Inflammatory macrophage treated with lipopolysaccharide for 4 hours (primary cell): ENCODE measurements around the gene GMEB2.
"Not testable (repeated sequence)": the region's sequence is repeated elsewhere in the genome, so short reads cannot be mapped to it uniquely, and the experiment has no call there.

Experiments used
- DNase-seq: peaks from one replicate; pipeline ENCODE4 v3.0.0-alpha.2; 2020

GMEB2 gene

DNA sequence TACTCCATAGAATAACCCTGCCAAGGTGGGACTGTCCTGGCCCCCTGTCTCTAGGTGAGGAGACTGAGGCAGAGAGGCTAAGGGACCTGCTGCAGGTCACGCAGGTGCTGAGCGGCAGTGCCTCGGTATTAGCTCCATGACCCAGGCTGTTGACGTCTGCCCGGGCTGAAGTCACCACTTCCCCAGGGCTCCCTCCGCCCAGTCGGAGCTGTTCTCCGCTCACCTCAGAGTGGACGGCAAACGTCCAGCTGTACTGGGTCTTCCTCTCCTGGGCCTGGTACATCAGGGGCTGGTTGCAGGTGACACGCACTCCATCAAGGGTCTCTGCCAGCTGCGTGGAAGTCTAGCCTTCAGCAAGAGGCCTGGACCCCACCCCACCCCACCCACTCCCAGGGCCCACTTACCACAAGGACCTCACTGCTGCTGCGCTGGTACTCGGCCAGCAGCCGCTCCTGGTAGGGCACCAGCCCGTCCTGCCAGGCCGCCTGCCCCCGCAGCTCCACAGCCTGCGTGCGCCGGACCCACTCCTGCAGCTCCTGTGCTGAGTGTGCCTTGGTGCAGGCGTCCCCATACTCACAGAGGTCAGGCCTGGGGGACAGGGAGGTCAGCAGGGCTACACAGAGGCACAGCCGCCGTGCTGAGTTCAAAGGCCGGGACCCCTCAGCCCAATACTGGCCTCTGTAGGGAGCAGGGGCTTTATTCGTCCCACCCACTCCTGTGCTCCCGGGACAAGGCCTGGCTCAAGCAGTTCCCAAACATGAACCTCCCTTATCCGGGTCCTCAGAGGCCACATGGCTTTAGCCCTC, 56.4 kb downstream of the GMEB2 start:
- DNase-seq = no peak

DNA sequence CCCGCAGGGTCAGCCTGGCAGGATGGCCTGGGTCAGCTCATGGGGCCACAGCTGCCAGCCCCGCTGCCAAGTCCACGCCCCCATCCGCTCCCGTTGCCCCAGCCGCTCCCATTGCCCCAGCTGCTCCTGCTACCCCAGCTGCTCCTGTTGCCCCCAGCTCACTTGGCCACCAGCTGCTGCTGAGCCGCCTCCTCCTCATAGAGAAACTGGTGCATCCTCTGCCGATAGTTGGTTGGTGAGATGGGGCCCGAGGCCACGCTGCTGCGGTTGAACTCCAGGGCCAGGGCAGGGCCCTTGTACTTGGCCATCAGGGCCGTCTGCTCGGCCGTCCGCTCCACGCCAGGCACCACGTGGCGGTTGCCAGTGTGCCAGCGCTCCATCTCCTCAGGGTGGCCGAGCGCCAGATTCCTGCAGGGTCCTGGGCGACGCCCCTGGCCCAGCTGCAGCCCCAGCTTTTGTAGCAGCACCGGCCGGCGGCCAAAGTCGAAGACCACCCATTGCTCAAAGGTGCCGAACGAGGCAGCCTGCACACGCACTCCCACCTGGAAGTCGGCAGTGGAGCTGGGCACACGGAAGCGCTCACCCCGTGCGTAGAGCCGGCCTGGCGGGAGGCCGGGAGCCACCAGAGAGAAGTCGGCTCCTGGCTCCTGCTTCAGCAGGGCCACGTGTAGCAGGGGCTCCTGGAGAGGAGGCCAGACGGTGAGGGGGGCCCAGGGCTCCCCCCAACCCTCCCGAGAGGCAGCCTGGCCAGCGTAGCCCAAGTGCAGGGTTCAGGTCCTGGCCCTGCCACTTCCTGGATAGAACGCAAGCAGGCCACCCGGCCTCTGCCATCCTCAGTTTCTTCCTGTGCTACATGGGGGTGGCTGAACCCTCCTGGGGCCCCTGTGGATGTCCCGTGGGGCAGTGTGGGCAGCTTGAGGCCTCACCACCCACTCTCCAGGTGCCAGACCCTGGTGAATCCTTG, 57.6 kb downstream of the GMEB2 start:
- no peak for DNase-seq

DNA sequence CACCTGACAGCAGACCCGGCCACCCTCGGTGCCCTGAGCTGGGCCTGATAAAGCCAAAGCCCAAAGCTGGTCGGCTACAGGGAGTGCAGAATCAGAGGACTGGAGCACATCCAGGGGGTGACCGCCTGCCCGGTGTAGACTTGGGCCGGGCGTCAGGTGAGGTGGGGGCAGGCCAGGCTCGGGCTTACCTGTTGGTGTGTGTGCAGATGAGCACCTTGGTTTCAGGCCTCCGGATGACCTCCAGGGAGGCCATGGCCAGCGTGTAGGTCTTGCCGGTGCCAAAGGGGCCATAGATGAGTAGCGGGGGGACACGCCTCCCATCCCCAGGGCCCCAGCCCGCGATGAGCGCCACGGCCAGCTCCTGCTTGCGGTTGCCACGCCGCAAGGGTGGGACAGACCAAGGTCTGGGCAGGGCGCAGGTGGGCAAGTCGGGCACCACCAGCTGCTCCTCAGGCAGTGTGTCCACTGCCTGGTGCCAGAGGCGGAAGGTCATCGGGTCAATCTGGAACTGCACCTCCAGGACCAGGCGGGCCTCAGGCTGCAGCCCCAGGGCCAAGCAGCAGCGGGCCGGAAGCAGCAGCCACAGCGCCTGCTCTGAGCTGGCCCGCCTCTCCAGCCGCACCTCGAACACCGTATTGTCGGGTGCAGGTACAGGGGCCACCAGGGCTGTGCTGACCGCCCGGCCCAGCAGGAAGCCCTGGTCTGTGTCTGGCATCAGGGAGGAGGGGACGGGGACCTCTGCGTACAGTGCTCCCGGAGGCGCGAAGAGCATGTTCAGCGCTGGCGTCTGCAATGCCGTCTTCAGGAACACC, 58.5 kb downstream of the GMEB2 start:
- DNase-seq = no peak

DNA sequence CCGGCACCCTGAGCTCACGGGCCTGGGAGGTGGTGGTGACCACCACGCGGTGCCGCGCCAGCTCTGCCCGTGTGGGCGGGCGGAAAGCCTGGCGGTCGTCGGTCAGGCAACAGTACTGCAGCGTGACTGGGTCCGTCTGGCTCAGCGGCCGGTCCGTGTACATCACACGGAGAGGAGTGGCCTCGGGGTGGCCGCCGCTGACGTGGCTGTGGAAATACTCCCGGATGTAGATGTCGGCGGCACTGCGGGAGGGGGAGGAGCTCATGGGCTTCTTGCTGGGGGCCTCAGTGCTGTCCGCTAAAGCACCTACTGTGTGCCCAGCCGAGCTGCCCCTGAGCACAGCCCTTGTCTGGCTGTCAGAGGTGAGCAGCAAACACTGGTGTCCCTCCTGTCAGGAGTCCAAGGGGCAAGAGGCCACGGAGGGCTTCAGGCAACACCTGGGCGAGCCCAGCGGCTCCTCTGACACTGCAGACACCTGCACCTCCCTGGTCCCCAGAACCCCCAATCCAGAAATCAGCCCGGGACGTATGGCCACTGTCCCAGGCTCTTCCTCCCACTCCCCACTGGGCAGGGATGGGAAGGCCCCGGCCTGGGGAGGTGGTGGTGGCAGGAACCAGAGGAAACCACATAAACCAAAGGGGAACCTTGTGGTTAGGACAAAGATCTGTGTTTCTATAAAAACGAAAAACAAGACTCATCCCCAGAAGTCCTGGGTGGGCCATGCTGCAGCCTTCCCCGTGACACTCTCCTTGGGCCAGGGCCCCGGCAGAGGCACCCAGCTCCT, 59.3 kb downstream of the GMEB2 start:
- DNase-seq = peak; percentile 89

DNA sequence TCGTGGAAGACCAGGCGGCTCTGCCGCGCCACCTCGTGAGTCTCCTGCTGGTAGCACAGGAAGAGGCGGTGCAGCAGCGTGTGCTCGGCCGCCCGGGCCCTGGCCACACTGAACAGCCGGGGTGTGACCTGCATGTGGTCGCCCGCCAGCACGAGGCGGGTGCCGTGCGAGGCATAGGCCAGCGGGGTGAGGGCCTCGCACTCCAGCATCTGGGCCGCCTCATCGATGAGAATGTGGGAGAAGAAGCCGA, 59.8 kb downstream of the GMEB2 start:
- DNase-seq = no peak

DNA sequence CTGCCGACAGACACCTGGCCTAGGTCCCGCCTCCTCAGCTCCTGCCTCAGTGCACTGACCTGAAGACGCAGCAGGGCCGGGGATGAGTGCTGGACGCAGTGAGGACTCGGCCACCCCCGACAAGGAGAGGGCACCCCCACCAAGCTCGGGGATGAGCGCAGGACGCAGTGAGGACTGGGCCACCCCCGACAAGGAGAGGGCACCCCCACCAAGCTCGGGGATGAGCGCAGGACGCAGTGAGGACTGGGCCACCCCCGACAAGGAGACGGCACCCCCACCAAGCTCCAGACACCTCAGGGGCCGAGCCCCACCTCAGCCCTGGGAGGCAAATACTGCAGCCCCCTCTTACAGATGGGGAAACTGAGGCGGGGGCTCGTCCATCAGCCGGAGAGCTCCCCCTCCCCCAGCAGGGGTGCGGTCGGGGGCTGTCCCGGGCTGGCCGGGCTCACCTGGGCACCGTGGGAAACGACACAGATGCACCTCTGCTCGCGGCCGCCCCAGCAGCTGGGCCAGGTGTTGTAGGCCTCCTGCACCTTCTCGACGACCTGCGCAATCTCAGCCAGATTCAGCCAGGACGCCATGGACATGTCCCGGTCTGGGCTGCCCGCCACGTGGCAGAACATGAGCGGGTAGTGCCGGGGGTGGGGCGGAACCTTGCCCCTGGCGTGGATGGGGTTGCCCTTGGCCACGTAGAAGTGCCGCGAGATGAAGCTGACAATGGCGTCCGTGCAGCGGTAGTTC, 60.3 kb downstream of the GMEB2 start:
- DNase-seq = no peak

DNA sequence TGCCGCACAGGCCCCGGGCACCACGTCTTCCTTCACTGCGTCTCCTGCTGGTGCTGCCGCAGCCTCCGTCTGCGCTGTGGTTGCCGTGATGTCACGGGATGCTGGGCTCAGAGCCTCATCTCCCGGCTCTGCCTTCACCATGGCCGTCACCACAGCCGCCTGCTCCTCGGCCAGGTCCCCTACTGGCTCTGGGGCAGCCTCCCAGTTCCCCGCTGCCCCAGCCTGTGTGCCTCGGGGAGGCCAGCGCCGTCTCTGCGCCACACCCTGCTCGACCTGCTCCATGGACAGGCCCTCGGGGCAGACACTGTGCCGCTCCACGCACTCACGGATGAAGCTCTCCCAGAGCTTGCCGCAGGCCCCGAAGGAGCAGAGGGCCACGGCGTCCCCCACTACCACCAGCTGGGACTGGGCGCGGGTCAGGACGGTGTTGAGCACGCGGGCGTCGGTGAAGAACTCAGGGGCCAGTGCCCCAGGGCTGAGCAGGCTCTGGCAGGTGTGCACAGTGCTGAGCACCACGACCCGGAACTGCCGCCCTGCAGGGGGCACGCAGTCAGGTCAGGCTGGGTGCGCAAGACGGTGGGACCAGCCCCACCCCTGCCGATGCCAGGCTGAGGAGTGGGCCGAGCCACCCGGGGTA, 61.1 kb downstream of the GMEB2 start:
- DNase-seq = no peak

DNA sequence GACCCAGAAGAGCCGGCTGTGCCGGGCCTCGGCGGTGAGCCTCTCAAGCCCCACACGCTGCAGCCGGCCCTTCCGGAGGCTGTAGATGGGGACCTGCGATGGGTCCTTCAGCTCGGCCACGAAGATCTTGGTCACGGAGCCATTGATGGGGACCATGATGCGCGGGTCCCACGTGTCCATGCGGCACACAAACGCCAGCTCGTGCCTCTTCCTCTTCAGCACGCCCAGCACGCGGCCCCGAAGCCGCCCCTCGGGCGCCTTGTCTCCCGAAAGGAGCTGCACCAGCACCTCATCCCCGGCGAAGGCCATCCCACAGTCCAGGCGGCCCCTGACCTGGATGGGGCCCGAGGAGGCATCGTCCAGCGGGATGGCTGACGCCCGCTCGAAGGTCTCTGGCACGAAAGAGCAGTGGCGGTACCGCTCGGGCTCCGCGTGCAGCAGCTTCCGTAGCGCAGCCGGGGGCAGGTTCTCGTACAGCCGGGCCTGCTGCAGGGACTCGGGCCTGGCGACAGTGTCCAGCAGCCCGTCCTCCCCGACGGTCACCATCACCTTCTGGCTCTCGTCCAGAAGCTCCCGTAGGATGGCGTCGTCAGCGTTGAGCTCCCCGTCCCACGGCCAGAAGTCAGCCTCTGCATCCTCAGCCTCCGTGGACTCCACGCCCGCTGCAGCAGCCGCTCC, 61.7 kb downstream of the GMEB2 start:
- DNase-seq = no peak

DNA sequence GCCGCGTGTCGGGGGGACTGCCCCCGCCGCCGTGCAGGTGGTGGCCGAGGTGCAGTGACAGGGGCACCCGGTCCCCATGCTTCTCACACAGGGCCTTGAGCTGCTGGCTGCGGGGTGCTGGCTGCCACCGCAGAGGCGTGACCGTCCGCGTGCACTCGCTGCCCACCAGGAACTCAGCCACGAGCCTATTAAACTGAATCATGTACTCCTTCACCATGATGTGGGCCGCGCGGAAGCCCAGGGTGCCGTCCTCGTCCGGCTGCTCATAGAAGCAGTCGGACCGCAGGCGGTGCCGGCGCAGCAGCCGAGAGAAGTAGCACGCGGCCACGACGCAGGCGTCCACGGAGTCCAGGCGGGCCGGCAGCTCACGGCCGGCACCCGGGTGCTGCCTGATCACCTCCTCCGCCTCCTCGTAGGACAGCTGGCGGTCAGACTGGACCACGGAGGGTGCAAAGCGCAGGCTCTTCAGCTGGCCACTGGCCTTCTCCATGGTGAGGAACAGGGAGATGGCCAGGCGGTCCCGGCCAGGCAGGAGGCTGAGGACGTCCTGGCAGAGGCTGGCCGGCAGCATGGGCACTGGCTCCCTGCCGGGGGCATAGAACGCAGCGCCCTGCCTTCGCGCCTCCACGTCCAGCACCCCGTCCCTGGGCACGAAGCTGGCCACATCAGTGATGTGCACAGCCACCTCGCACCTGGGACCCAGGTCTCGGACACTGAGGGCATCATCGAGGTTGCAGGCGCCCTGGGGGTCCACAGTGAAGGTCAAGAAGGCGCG, 62.7 kb downstream of the GMEB2 start:
- DNase-seq = no peak

DNA sequence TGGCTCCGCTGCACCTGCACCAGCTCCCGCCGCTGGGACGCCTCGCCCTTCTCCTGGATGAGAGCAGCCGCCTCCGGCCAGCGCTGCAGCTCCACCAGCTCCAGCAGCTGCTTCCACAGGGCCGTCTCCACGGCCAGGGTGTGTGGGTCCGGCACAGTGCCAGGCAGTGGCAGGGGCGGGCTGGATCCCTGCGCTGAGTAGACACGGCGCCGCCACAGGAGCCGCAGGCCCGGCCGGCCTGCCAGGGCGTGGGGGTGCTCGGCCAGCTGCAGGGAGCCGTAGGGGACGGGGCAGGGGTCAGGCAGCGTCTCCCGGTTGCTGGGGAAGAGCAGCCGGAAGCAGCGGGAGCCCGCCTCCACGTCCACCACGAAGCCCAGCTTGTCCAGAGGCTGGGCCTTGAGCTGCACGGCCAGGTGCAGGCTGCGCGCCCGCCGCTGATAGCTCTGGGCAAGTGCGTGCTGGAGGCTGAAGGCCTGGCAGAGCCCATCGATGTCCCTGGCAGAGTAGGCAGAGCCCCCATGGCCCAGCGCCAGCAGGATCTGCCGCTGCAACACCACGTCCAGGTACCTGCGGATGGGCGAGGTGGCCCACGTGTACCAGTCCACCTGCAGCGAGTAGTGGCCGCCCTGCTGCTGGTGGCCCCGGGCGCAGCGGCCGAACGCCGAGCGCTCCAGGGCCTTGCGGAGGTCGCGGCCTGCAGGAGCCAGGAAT, 63.5 kb downstream of the GMEB2 start:
- DNase-seq = no peak

DNA sequence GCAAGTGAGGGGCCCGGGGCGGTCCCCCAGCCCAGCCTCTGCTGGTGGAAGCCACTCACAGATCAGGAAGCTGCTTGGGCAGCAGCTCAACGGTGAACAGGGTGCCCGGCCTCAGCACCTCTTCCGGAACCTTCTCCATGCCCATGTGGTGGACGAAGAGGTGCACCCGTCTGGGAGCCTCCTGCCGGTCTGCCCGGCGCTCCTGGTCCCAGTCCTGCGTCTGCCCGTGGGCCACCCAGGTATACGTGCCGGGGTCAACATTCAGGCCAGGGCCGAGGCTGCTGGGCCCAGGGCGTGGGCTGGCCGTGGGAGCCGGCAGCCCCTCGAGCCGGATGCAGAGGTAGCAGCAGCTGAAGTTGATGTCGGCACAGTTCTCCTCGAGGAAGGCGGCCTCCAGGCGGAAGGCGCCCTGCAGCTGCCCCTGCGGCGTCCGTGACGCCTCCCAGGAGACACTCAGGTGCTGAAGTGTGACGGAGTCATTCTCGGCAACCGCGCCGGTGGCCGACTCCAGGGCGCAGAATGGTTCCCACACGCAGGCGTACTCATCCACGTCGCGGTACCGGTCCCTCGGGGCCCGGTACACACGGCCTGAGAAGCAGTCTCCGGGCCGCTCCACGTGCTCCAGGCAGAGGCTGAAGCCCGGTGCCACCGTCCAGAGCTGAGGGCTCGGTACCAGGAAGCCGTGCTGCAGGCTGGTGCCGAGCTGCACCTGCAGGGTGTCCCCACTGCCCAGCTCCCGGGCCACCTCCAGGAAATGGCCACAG, 64.3 kb downstream of the GMEB2 start:
- no peak for DNase-seq

DNA sequence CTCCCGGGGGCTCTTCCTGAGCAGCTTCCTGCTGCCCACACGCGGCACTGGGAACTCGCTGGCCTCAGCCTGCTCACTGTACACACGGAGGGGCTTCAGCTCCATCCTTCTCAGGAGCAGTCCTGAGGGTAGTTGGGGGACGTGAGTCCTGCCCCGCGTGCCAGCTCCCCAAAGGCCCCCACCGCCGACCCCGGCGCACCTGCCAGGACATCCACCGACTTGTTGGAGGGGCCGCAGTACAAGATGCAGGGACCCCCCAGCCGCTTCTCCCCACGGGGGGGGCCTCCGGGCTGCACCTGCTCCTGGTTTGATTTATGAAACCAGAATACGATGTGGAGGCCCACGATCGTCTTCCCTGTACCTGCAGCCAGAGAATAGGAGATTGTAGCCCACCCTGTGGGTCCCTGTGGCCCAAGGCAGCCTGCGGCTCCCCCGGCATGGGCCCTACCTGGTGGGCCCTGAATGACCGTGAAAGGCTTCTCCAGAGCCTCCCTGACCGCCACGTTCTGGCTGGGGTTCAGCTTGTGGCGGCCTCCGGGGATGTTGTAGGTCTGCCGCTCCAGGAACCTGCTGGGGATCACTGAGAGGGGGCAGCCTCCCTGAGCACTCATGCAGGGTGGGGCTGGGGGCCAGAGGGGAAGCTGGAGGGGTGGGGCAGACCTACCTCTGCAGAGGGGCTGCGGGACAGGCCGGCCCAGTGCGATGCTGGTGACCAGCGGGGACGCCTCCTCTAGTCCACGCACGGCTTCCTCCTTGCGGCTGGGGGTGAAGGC, 65.1 kb downstream of the GMEB2 start:
- no peak for DNase-seq

DNA sequence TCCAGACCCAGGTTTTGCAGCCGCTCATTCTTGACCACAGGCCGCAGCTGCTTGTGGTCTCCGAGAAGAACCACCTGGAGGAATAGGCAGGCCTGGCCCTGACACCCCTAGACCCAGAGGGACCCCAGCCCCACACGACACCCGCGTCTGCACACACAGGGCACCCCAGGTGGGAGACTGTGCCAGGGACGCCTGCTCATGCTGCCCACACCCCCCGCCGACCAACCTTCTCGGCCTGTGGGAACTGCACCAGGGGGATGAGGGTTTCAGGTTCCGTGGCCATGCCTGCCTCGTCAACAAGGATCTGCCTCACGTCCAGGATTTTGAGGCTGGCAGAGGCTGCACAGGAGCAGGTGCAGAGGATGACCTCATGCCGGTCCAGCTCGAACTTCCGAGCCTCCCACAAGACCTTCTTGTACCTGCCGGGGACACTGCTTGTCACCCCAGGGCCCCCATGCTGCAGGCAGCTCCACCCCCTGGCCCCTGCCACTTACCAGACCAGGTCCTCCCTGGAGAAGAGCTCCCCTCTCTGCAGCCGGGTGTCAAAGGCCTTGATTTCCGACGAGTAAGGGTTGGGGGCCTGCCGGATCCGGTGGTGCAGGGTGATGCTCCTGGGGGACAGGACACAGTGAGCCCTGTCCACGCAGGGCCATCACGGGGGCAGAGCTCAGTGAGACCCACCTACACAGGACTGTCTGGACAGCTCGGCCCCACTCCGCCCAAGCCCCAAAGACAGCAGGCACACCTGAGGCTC, 65.9 kb downstream of the GMEB2 start:
- DNase-seq = no peak

DNA sequence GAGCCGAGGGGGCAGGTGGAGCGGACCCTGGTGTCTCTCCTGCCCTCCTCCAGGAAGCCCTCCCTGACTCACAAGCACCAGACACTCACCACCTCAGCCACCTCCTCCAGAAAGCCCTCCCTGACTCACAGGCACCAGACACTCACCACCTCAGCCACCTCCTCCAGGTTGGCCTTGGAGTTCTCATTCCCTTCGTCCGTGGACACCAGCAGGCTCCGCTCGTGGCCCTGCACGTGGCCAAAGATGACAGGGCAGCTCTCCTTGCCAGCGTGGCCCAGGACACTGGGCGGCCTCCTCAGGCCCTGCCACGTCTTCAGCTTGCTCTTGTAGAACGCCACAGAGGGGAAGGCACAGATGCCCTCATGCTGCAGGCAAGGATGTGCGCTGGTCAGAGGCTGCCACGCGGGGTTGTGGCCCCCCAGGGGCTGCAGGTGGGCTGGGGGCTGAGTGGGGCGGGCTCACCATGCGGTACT, 66.5 kb downstream of the GMEB2 start:
- DNase-seq = no peak

DNA sequence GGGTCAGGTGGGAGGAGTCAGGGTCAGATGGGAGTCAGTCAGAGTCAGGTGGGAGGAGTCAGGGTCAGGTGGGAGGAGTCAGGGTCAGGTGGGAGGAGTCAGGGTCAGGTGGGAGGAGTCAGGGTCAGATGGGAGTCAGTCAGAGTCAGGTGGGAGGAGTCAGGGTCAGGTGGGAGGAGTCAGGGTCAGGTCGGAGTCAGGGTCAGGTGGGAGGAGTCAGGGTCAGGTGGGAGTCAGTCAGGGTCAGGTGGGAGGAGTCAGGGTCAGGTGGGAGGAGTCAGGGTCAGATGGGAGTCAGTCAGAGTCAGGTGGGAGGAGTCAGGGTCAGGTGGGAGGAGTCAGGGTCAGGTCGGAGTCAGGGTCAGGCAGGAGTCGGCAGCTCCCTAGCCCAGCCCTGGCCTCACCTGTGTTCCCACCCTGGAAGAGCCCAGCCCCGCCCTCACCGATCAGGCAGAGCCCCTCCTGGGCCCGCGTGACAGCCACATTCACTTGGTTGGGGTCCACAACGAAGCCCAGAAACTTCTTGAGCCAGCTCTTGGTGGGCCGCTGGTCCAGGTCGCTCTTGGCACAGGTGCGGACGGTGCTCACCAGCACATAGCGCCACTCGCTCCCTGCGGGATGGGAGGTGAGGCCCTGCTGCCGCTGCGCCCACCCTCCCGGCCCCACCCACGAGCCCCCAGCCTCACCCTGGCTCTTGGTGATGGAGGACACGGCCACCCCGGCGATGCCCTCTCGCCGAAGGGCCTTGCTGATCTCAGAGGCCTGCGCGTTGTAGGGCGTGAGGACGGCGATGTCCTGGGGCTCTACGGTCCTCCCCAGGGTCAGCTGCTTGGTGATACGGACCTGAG, 67.2 kb downstream of the GMEB2 start:
- not testable (repeated sequence) for DNase-seq
